Adrenal gland (tissue), 12 donors: ENCODE data around the gene IQUB. TPM values are rescaled to one million over a fixed set of nuclear protein-coding genes. Genes with fewer than 3 reads are reported as not detected.

Experiments
- DNase-seq, 7 donors: peaks; one replicate each; pipeline ENCODE4 v3.0.0-alpha.2; 2019 to 2020
- H3K27ac ChIP-seq, 5 donors: fragments of 200-600 bp; sonication (generic) in 4 of 5; 1 replicate in 3 of 5; 2 replicates in 2 of 5; pipeline versions ENCODE4 v1.5.1 to v1.8.0; 2016 to 2020; ENCODE audit warnings: mild to moderate bottlenecking in 1 of 5
- H3K27me3 ChIP-seq: fragments of 200-600 bp; 2 replicates; pipeline ENCODE4 v1.8.0; 2021
- H3K36me3 ChIP-seq, 2 donors: fragments of 200-600 bp; replicated peaks in 1 of 2; 1 replicate in 1 of 2; 2 replicates in 1 of 2; pipeline versions ENCODE4 v1.5.1 to v1.8.0; 2018 to 2022
- H3K4me1 ChIP-seq, 2 donors: fragments of 200-600 bp; replicated peaks in 1 of 2; 1 replicate in 1 of 2; 2 replicates in 1 of 2; pipeline versions ENCODE4 v1.5.1 to v1.8.0; 2018 to 2021
- H3K4me3 ChIP-seq, 4 donors: fragments of 200-600 bp; sonication (generic) in 3 of 4; one replicate each; pipeline ENCODE4 v1.5.1; 2016 to 2018
- H3K9me3 ChIP-seq, 3 donors: fragments of 200-600 bp; sonication (generic) in 1 of 3; replicated peaks in 1 of 3; 1 replicate in 2 of 3; 2 replicates in 1 of 3; pipeline versions ENCODE4 v1.5.1 to v1.8.0; 2016 to 2021
- POLR2A ChIP-seq, 2 donors: fragments of 450-650 bp; IDR thresholded peaks; one replicate each; pipeline ENCODE4 v1.6.1; 2017; ENCODE audit warnings: antibody characterized with exemption in 2 of 2, mild to moderate bottlenecking in 2 of 2, moderate library complexity in 1 of 2
- WGBS, 4 donors: extraction: QIAGEN DNeasy Blood & Tissue Kit in 2 of 4; methylation state at CpG; one replicate each; pipeline versions ENCODE4 v1.1.5 to v1.1.7; 2013 to 2017; 5-methylcytosine and 5-hydroxymethylcytosine counted together
- intact Hi-C, 2 donors: fragments of 100-400 bp; cut with DNase I; formaldehyde crosslinking; loops; one replicate each; pipeline versions ENCODE4 v1.14.1 to v1.15.0; 2022 to 2023
- polyA plus RNA-seq, 3 donors: library from polyadenylated mRNA; stranded (reverse); fragments of 200-250 nt in 2 of 3; fragments of 350-450 nt in 1 of 3; fragmentation: Illumina TruSeq in 1 of 3; extraction: RNeasy Lipid Tissue Mini Kit (QIAGEN cat#74804) in 1 of 3; gene quantifications; one replicate each; pipeline ENCODE4 v1.2.3, GENCODE V29; 2013 to 2014
- total RNA-seq, 9 donors: library from RNA; depleted of rRNA in 4 of 9; stranded (reverse); fragments of >200 nt in 4 of 9; fragments of 120-200 nt in 1 of 9; fragmentation: NEBNext Ultra II Directional in 1 of 9; extraction: Animal tissue kit (Norgen Biotek cat#: 25700) in 1 of 9; gene quantifications; one replicate each; pipeline versions ENCODE4 v1.1.0 to v1.2.4, GENCODE V29; 2013 to 2023
- TF ChIP-seq, protein P1 (sequence below), 6 experiments: fragments of 450-650 bp in 4 of 6; fragments of 200-600 bp in 2 of 6; sonication (generic) in 1 of 6; IDR thresholded peaks; 1 replicate in 5 of 6; 2 replicates in 1 of 6; pipeline versions ENCODE4 v1.5.1 to v1.8.0; 2016 to 2021; ENCODE audit warnings: antibody characterized with exemption in 6 of 6, mild to moderate bottlenecking in 2 of 6, moderate library complexity in 1 of 6
- donor health status: healthy with polysubstance abuse.
- donor health status: Bipolar disorder and iron deficiency.
- donor health status: DM: yes; HTN: yes; CAD: no.
- donor health status: DM: no; HTN: no; CAD: no.
- donor health status: DM: no; HTN: no; CAD: no.
- donor health status: DM: yes; HTN: yes; CAD: no.

The IQUB gene
- total and polyA plus RNA-seq, 12 donors: 0.54 to 3.9 (median 1.3) TPM

DNA sequence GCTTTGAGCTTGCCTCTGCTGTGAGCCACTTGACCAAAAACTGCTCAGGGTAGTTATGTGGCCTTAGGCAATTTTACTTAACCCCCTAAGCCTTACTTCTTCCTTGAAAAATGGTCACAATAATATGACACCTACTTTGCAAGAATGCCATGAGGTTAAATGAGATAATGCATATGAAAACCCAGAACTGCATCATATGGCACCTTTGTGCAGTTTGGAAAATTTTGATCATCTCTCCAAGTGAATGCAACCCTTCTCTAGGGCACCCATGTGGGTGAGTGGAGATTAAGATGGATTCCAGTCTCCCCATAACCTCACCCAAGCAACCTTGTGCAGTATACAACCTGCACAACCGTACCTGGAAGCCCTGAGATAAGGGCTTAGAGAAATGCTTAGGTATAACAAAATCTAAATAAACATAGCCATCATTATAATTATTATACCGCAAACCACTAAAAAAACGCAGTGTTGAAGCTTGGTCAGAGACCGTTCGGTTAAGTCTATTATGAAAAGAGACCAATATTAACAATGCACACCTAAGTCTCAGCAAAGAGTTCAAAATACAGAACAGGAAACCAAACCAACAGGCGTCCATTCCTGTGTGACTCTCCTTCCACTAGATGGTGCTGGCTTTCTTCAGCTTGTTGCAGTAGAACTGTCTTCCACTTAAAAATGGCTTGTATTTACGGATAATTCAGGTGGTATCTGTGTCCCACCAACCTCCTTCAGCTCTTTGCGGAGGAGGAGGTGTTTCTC, 46.2 kb upstream of the IQUB start:
- intact Hi-C loops: no loop called here
- H3K27me3 ChIP-seq: no peaks in the 10 kb centered on the region
- no peak overlapping the region for H3K4me3 ChIP-seq
- H3K9me3 ChIP-seq: no peaks in the 10 kb centered on the region
- H3K4me1 ChIP-seq: no peaks in the 10 kb centered on the region
- H3K27ac ChIP-seq: no peak overlapping the region
- H3K36me3 ChIP-seq: no peaks in the 10 kb centered on the region
- 19 to 35% (median 34%) methylated on average over 8 of the region's 8 CpGs for WGBS, 4 donors
- TF ChIP-seq POLR2A (IDR thresholded peaks at IDR 0.05): no peak
- TF ChIP-seq, protein P1, sequence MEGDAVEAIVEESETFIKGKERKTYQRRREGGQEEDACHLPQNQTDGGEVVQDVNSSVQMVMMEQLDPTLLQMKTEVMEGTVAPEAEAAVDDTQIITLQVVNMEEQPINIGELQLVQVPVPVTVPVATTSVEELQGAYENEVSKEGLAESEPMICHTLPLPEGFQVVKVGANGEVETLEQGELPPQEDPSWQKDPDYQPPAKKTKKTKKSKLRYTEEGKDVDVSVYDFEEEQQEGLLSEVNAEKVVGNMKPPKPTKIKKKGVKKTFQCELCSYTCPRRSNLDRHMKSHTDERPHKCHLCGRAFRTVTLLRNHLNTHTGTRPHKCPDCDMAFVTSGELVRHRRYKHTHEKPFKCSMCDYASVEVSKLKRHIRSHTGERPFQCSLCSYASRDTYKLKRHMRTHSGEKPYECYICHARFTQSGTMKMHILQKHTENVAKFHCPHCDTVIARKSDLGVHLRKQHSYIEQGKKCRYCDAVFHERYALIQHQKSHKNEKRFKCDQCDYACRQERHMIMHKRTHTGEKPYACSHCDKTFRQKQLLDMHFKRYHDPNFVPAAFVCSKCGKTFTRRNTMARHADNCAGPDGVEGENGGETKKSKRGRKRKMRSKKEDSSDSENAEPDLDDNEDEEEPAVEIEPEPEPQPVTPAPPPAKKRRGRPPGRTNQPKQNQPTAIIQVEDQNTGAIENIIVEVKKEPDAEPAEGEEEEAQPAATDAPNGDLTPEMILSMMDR (IDR thresholded peaks at IDR 0.05): peak; percentile 31 to 64 (median 56)
- DNase-seq: peak in 5 of 7 donors; percentile 19 to 38 (median 23)

DNA sequence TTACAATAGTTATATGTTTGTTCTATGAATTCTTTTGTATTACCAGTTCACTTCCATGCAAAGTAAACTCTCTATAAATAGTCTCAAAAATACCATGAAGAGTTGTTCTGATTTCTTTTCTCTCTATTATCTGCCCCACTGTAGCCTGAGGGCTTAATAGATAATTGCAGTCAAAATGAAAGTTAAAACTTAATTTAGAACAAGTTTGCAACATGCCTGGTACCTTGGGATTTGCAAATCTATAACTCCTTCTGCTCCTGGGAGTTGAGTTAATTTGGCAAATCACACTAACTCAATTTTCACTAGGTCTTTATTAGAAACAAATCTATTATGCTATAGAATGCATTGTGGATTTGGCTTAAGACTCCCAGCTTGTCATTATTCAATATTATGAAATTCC, 45.0 kb upstream of the IQUB start:
- intact Hi-C loops: no loop called here
- no peaks in the 10 kb centered on the region for H3K27me3 ChIP-seq
- H3K36me3 ChIP-seq: no peaks in the 10 kb centered on the region

DNA sequence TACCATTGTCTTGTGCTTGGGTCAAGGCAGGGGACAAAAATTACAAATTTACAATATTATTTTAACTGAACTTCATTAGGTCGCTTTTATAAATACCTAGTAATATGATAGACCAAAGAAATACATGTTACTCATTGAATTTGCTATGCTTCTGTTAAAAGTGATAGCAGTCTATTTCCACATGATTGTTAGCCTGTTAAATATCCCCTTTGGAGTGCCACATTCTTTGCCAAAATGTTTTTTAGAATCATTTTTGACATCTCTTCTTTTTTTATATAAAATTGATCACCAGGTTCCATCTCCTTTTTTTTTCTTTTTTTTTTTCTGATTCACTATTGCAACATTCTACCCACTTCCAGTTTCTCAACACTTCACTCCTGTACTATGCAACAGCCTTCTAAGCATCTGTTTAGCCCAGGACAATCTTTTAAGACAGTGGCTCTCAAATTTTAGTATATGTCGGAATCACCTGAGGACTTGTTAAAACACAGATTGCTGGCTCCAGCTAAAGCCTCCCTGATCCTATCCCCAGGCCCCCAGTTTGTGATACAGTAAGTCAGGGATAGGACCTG, 39.6 kb upstream of the IQUB start:
- intact Hi-C loops: no loop called here

More for the DNA sequence above, 45.0 kb upstream of the IQUB start:
- no peak for DNase-seq
- Histone ChIP-seq H3K4me3 (no peak overlapping the region), H3K4me1 (no peaks in the 10 kb centered on the region), H3K27ac (no peak overlapping the region), H3K9me3 (no peaks in the 10 kb centered on the region)
- no peak for TF ChIP-seq POLR2A (IDR thresholded peaks at IDR 0.05)
- TF ChIP-seq, protein P1 (IDR thresholded peaks at IDR 0.05): no peak

DNA sequence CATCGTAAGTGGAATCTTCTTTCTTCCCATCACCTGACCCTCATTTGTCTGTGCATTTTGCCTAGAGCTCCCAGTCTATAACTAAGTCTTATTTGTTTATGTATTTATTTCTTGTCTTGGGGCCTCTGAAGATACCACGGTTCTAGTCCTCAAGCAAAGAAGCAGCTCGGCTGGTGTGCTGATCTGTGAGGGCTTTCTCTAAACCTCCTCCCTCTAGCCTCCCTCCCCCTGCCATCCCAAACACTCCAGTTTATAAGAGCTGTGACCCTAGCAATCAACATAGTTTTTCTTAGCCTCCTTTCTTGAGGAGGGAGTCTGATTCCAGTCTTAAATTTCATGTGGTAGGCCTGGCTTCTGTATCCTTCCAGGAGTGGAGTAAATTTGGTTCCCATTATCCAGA, 38.9 kb upstream of the IQUB start:
- Histone ChIP-seq H3K27me3 (no peaks in the 10 kb centered on the region), H3K27ac (no peak overlapping the region), H3K4me1 (no peaks in the 10 kb centered on the region), H3K36me3 (no peaks in the 10 kb centered on the region), H3K9me3 (no peaks in the 10 kb centered on the region), H3K4me3 (no peak overlapping the region)
- DNase-seq: no peak
- 83 to 85% (median 84%) methylated on average over 3 of the region's 3 CpGs for WGBS, 4 donors
- TF ChIP-seq, protein P1 (IDR thresholded peaks at IDR 0.05): no peak
- no peak for TF ChIP-seq POLR2A (IDR thresholded peaks at IDR 0.05)
- intact Hi-C loops: no loop called here

More for the DNA sequence above, 39.6 kb upstream of the IQUB start:
- H3K36me3 ChIP-seq: no peaks in the 10 kb centered on the region
- no peak for DNase-seq
- no peaks in the 10 kb centered on the region for H3K9me3 ChIP-seq
- H3K4me1 ChIP-seq: no peaks in the 10 kb centered on the region
- TF ChIP-seq, protein P1 (IDR thresholded peaks at IDR 0.05): no peak
- H3K27ac ChIP-seq: no peak overlapping the region
- H3K27me3 ChIP-seq: no peaks in the 10 kb centered on the region
- no peak overlapping the region for H3K4me3 ChIP-seq
- WGBS, 4 donors: 86 to 93% (median 90%) methylated on average over 2 of the region's 2 CpGs
